Gastroesophageal sphincter (tissue), 4 donors: ENCODE data around the gene ADAMTS2. TPM values are rescaled to one million over a fixed set of nuclear protein-coding genes. Genes with fewer than 3 reads are reported as not detected.

ENCODE experiments used
- ATAC-seq: fragments of 150-250 bp; one replicate; pipeline ENCODE4 v1.9.1; 2016; ENCODE audit warnings: mild to moderate bottlenecking, moderate library complexity
- H3K27ac ChIP-seq, 4 donors: fragments of 200-600 bp; sonication (generic) in 3 of 4; 1 replicate in 3 of 4; 2 replicates in 1 of 4; pipeline ENCODE4 v1.5.1; 2016 to 2019
- H3K27me3 ChIP-seq: fragments of 200-600 bp; sonication (generic); one replicate; pipeline ENCODE4 v1.5.1; 2019
- H3K36me3 ChIP-seq, 2 donors: fragments of 200-600 bp; sonication (generic); one replicate each; pipeline ENCODE4 v1.5.1; 2019; ENCODE audit warnings: control low read depth in 1 of 2
- H3K4me1 ChIP-seq, 3 donors: fragments of 200-600 bp; sonication (generic); 1 replicate in 2 of 3; 2 replicates in 1 of 3; pipeline ENCODE4 v1.5.1; 2016 to 2019; ENCODE audit warnings: control low read depth in 2 of 3
- H3K4me3 ChIP-seq, 2 donors: fragments of 200-600 bp; sonication (generic); one replicate each; pipeline ENCODE4 v1.5.1; 2019; ENCODE audit warnings: mild to moderate bottlenecking in 1 of 2, moderate library complexity in 1 of 2
- H3K9me3 ChIP-seq, 3 donors: fragments of 200-600 bp; sonication (generic); one replicate each; pipeline ENCODE4 v1.5.1; 2017 to 2019; ENCODE audit warnings: control low read depth in 2 of 3
- CTCF ChIP-seq, 4 experiments: fragments of 200-600 bp in 2 of 4; fragments of 450-650 bp in 2 of 4; sonication (generic) in 1 of 4; IDR thresholded peaks; one replicate each; pipeline ENCODE4 v1.5.1; 2017 to 2019; ENCODE audit warnings: antibody characterized with exemption in 4 of 4, mild to moderate bottlenecking in 2 of 4, moderate library complexity in 2 of 4
- EP300 ChIP-seq: sonication (generic); formaldehyde crosslinking; IDR thresholded peaks from one replicate; pipeline ENCODE4 v1.6.1; 2017; ENCODE audit warnings: antibody characterized with exemption, mild to moderate bottlenecking
- POLR2A ChIP-seq, 2 donors: fragments of 450-650 bp; IDR thresholded peaks; one replicate each; pipeline ENCODE4 v1.6.1; 2017; ENCODE audit warnings: antibody characterized with exemption in 2 of 2, mild to moderate bottlenecking in 2 of 2, moderate library complexity in 1 of 2
- POLR2AphosphoS5 ChIP-seq: sonication (generic); formaldehyde crosslinking; IDR thresholded peaks from one replicate; pipeline ENCODE4 v1.6.1; 2017; ENCODE audit warnings: antibody characterized with exemption
- WGBS, 2 donors: methylation state at CpG; one replicate each; pipeline ENCODE4 v1.1.5; 2018; ENCODE audit warnings: low coverage in 1 of 2; 5-methylcytosine and 5-hydroxymethylcytosine counted together
- total RNA-seq, 4 donors: library from RNA; depleted of rRNA; stranded (reverse); fragments of >200 nt; gene quantifications; one replicate each; pipeline ENCODE4 v1.1.0, GENCODE V29; 2016

The ADAMTS2 gene
- total RNA-seq, 4 donors from 2014 or later = 14.8 to 24.8 (median 22.6) TPM

- 100% methylated on average over 1 of the region's 6 CpGs; no CpG with 5 or more reads in 1 of the 2 donors for WGBS, 2 donors
- no peak for ATAC-seq
Measured at GRCh38 chr5:179221877-179222220, 123.4 kb downstream of the ADAMTS2 start.

DNA sequence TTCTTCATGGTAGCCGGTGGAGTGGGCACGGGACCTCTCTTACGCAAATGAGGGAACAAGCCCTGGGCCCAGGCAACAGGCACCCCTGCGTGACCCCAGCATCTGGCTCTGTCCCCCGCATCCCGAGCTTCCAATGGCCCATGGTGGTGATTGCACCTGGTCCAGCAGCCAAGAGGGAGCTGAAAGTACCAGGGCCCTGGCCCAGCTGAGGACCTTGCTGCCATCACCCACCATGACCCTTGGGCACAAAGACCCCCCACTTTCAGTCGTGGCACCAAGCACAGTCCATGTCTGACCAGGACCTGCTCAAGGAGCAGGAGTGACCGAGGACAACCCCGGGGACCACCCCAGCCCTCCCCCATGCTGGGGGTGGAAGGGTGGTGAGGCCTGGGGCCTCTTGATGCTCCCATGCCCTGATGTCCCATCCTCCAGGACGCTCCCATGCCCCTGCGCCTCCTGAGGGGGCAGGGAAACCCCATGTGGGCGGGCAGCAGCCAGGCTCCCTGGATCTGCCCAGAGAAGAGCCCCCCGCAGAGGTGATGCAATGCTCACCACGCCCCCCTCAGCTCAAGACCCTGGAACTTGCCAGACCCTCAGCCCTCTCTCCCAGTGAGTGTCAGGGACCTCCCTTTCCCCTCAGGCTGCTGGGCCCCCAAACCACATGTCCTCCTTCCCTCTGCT is 123.9 kb downstream of the ADAMTS2 start:
- Histone ChIP-seq H3K9me3 (no peaks in the 10 kb centered on the region), H3K27ac (no peak overlapping the region), H3K36me3 (no peaks in the 10 kb centered on the region), H3K4me1 (no peaks in the 10 kb centered on the region), H3K27me3 (no peaks in the 10 kb centered on the region), H3K4me3 (no peak overlapping the region)
- TF ChIP-seq POLR2AphosphoS5 (no peak), POLR2A (IDR thresholded peaks at IDR 0.05) (no peak), CTCF (IDR thresholded peaks at IDR 0.05) (no peak), EP300 (no peak)
- ATAC-seq = no peak
- WGBS, 2 donors = no CpG with 5 or more reads among the region's 14 CpGs

More at GRCh38 chr5:179221877-179222220, 123.4 kb downstream of the ADAMTS2 start:
- Histone ChIP-seq H3K4me1 (no peaks in the 10 kb centered on the region), H3K27me3 (no peaks in the 10 kb centered on the region), H3K36me3 (no peaks in the 10 kb centered on the region), H3K4me3 (no peak overlapping the region), H3K27ac (no peak overlapping the region), H3K9me3 (no peaks in the 10 kb centered on the region)
- TF ChIP-seq POLR2AphosphoS5 (no peak), POLR2A (IDR thresholded peaks at IDR 0.05) (no peak), CTCF (IDR thresholded peaks at IDR 0.05) (no peak), EP300 (no peak)

DNA sequence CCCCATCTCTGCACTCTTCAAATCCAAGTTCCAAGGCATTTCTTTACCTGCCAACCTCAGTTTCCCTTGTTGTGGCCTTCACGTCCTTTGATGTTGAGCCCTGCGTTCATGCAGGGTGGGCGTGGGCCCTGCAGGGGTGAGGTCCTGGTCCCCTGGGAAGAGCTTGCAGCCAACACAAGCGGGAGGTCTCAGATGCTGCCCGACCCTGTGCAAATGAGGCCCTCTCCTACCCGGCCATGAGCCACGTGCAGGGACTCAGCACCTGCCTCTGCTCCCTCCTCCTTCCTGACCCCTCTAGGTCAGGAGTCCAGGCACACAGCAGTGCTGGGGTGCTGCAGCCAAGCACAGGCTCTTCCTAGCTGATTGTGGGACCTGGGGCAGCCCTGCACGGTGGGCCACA is 124.5 kb downstream of the ADAMTS2 start:
- WGBS, 2 donors = 100% methylated on average over 1 of the region's 8 CpGs; no CpG with 5 or more reads in 1 of the 2 donors
- ATAC-seq = no peak
- Histone ChIP-seq H3K9me3 (no peaks in the 10 kb centered on the region), H3K4me3 (no peak overlapping the region), H3K36me3 (no peaks in the 10 kb centered on the region), H3K27me3 (no peaks in the 10 kb centered on the region), H3K4me1 (no peaks in the 10 kb centered on the region), H3K27ac (no peak overlapping the region)
- no peak for TF ChIP-seq CTCF (IDR thresholded peaks at IDR 0.05)
- TF ChIP-seq POLR2A (IDR thresholded peaks at IDR 0.05) = no peak
- no peak for TF ChIP-seq POLR2AphosphoS5
- no peak for TF ChIP-seq EP300

DNA sequence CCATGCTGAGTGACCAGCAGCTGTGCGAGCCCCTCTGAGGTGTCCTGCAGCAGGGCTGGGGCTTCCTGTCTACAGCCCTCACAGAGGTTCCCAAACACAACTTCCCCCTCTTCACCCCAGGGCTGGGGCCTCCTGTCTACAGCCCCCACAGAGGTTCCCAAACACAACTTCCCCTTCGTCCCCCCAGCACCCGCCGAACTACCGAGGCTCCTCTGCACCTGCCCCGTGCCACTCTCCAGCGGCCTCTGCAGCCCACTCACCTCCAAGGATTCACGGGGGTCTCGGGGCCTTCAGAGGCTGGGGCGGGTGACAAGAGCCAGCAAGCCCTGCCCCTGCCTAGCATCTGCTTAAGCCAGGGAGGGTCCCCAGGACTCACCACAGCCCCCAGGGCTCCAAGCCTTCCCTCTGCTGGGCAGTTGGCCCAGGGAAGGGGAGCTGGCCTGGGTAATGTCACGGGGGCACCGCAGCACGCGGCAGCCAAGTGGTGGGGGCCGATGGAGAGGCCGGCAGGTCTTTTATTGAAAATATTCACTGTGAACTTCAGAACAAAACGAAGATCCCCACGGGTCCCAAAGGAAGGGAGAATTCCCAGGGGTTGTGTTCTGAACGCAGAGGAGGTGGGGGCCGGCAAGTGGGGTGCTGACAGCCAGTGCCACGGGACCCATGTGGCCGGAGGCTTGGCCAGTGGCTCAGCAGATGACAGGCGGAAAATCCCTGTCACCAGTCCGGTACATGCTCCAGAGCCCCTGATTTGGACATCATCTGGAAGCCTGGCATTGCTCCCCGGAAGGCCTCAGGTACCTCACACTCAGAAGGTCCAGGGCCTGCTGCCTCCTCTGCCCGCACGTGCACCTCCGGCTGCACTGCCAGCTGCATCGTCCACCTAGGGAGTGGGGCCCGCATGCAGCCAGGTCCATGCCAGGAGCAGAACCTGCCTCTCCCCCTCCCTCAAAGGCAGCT is 125.3 kb downstream of the ADAMTS2 start:
- ATAC-seq = no peak
- no peaks in the 10 kb centered on the region for H3K9me3 ChIP-seq
- H3K4me1 ChIP-seq = no peaks in the 10 kb centered on the region
- no peaks in the 10 kb centered on the region for H3K27me3 ChIP-seq
- H3K27ac ChIP-seq = no peak overlapping the region
- no peak overlapping the region for H3K4me3 ChIP-seq
- TF ChIP-seq CTCF (IDR thresholded peaks at IDR 0.05) (no peak), EP300 (no peak), POLR2AphosphoS5 (no peak), POLR2A (IDR thresholded peaks at IDR 0.05) (no peak)
- WGBS, 2 donors = 84% methylated on average over 7 of the region's 30 CpGs; no CpG with 5 or more reads in 1 of the 2 donors
- H3K36me3 ChIP-seq = no peaks in the 10 kb centered on the region
